Esophagus muscularis mucosa (tissue), 4 donors: ENCODE data around the gene VMP1.
"Not testable (repeated sequence)": the region's sequence is repeated elsewhere in the genome, so short reads cannot be mapped to it uniquely, and the experiment has no call there.

Source experiments
- CTCF ChIP-seq, 3 experiments: fragments of 200-600 bp in 2 of 3; fragments of 450-650 bp in 1 of 3; sonication (generic) in 2 of 3; IDR thresholded peaks; one replicate each; pipeline ENCODE4 v1.5.1; 2017 to 2019; ENCODE audit warnings: antibody characterized with exemption in 3 of 3, mild to moderate bottlenecking in 2 of 3, moderate library complexity in 1 of 3
- EP300 ChIP-seq: sonication (generic); formaldehyde crosslinking; IDR thresholded peaks from one replicate; pipeline ENCODE4 v1.6.1; 2017; ENCODE audit warnings: antibody characterized with exemption
- POLR2A ChIP-seq: fragments of 450-650 bp; IDR thresholded peaks from one replicate; pipeline ENCODE4 v1.6.1; 2017; ENCODE audit warnings: antibody characterized with exemption, moderate library complexity, mild to moderate bottlenecking, low read depth

DNA sequence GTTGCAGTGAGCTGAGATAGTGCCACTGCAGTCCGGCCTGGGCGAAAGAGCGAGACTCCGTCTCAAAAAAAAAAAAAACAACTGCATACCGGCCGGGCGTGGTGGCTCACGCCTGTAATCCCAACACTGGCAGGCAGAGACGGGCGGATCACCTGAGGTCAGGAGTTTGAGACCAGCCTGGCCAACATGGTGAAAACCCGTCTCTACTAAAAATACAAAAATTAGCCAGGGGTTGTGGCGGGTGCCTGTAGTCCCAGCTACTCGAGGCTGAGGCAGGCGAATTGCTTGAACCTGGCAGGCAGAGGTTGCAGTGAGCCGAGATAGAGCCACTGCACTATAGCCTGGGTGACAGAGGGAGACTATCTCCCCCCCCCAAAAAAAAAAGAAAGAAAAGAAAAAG, 142.9 kb downstream of the VMP1 start:
- TF ChIP-seq EP300; CTCF (IDR thresholded peaks at IDR 0.05); POLR2A: not testable (repeated sequence)
